K562 (cell line): Measurements from ENCODE around the gene COL20A1.

ENCODE experiments used
- CREB1 ChIP-seq, 2 experiments: sonication (generic) in 1 of 2; formaldehyde crosslinking in 1 of 2; IDR thresholded peaks; 2 replicates each; pipeline versions ENCODE4 v1.6.1 to v1.8.0; 2012 to 2022; ENCODE audit warnings: inconsistent platforms in 1 of 2, mild to moderate bottlenecking in 1 of 2, missing genetic modification reagents in 1 of 2, moderate library complexity in 1 of 2
- CREM ChIP-seq: IDR thresholded peaks from 2 replicates; pipeline ENCODE4 v1.6.1; 2014; ENCODE audit warnings: antibody characterized with exemption, low read depth
- JUND ChIP-seq, 2 experiments: IDR thresholded peaks; 2 replicates in 1 of 2; 3 replicates in 1 of 2; pipeline ENCODE4 v1.6.1; 2011; ENCODE audit warnings: borderline replicate concordance in 2 of 2, low read depth in 2 of 2, low read length in 2 of 2, improper control_type of control experiment in 1 of 2, missing biosample characterization in 1 of 2, missing genetic modification characterization in 1 of 2, missing genetic modification reagents in 1 of 2
- KLF13 ChIP-seq: fragments of 450-650 bp; IDR thresholded peaks from 2 replicates; pipeline ENCODE4 v1.6.1; 2016; ENCODE audit warnings: missing genetic modification characterization, low read depth, mild to moderate bottlenecking, missing compliant biosample characterization, moderate library complexity, borderline replicate concordance
- NFATC3 ChIP-seq: fragments of 450-650 bp; IDR thresholded peaks from 2 replicates; pipeline ENCODE4 v1.6.1; 2017; ENCODE audit warnings: mild to moderate bottlenecking
- NFE2L1 ChIP-seq: fragments of 450-650 bp; IDR thresholded peaks from 2 replicates; pipeline ENCODE4 v1.6.1; 2016; ENCODE audit warnings: missing genetic modification characterization, low read depth, mild to moderate bottlenecking, missing compliant biosample characterization, moderate library complexity, borderline replicate concordance
- PHF20 ChIP-seq: fragments of 450-650 bp; IDR thresholded peaks from 2 replicates; pipeline ENCODE4 v1.6.1; 2018; ENCODE audit not compliant: partially characterized antibody
- RAD21 ChIP-seq, 2 experiments: fragments of 250-450 bp in 1 of 2; fragments of 450-650 bp in 1 of 2; sonication (Bioruptor Pico) in 1 of 2; formaldehyde crosslinking in 1 of 2; IDR thresholded peaks in 1 of 2; conservative IDR thresholded peaks in 1 of 2; 2 replicates each; pipeline versions ENCODE4 v1.4.0 to v1.8.0; 2020 to 2022; ENCODE audit warnings: mild to moderate bottlenecking in 2 of 2, moderate library complexity in 1 of 2
- ZNF175 ChIP-seq: fragments of 200-800 bp; sonication (Bioruptor generic); IDR thresholded peaks from 2 replicates; pipeline ENCODE4 v1.6.1; 2016; ENCODE audit warnings: low read depth, mild to moderate bottlenecking, missing genetic modification characterization, missing compliant biosample characterization
- TF ChIP-seq, protein P1 (sequence below): fragments of 450-650 bp; IDR thresholded peaks from 2 replicates; pipeline ENCODE4 v1.6.1; 2014; ENCODE audit warnings: low read depth, mild to moderate bottlenecking, moderate library complexity, borderline replicate concordance

GRCh38 chr20:63379296-63379695 lies 86.3 kb downstream of the COL20A1 start:
- TF ChIP-seq CREM (no peak), CREB1 (IDR thresholded peaks at IDR 0.05) (no peak), CREB1 (CRISPR knock-in tag; IDR thresholded peaks at IDR 0.05) (no peak), JUND (IDR thresholded peaks at IDR 0.05; ENCODE audit: borderline replicate concordance, low read depth, low read length) (no peak), JUND (tag; IDR thresholded peaks at IDR 0.05; ENCODE audit: borderline replicate concordance, low read depth, low read length) (no peak), PHF20 (no peak), NFE2L1 (tag) (no peak), KLF13 (tag) (no peak), RAD21 (CRISPR knock-in tag; conservative IDR thresholded peaks at IDR 0.05 in 1 of 2, IDR thresholded peaks at IDR 0.05 in 1 of 2) (no peak), ZNF175 (no peak), NFATC3 (no peak)
- TF ChIP-seq, protein P1, sequence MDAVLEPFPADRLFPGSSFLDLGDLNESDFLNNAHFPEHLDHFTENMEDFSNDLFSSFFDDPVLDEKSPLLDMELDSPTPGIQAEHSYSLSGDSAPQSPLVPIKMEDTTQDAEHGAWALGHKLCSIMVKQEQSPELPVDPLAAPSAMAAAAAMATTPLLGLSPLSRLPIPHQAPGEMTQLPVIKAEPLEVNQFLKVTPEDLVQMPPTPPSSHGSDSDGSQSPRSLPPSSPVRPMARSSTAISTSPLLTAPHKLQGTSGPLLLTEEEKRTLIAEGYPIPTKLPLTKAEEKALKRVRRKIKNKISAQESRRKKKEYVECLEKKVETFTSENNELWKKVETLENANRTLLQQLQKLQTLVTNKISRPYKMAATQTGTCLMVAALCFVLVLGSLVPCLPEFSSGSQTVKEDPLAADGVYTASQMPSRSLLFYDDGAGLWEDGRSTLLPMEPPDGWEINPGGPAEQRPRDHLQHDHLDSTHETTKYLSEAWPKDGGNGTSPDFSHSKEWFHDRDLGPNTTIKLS: no peak
